Neuronal stem cell (in vitro differentiated cells): ENCODE measurements around the gene PKD1L1.

Experiments
- DNase-seq: peaks from one replicate; pipeline ENCODE4 v3.0.0-alpha.2; 2013; ENCODE audit warnings: low spot score
- H2AFZ ChIP-seq: one replicate; pipeline ENCODE4 v1.6.1; 2013; ENCODE audit warnings: mild to moderate bottlenecking, low read length, inconsistent platforms
- H2AK5ac ChIP-seq: 2 replicates; pipeline ENCODE4 v1.6.1; 2013; ENCODE audit warnings: low read depth, mild to moderate bottlenecking, inconsistent platforms, low read length, moderate library complexity, mixed read lengths
- H2BK120ac ChIP-seq: 2 replicates; pipeline ENCODE4 v1.6.1; 2013; ENCODE audit warnings: low read depth, mild to moderate bottlenecking, inconsistent platforms, low read length, moderate library complexity, mixed read lengths
- H2BK12ac ChIP-seq: one replicate; pipeline ENCODE4 v1.6.1; 2013; ENCODE audit warnings: low read length, inconsistent platforms
- H2BK15ac ChIP-seq: 2 replicates; pipeline ENCODE4 v1.6.1; 2013; ENCODE audit warnings: mild to moderate bottlenecking, low read length, inconsistent platforms, mixed read lengths
- H2BK5ac ChIP-seq: one replicate; pipeline ENCODE4 v1.6.1; 2013; ENCODE audit warnings: inconsistent platforms, mild to moderate bottlenecking, low read length, moderate library complexity
- H3K14ac ChIP-seq: one replicate; pipeline ENCODE4 v1.6.1; 2013; ENCODE audit warnings: low read length, inconsistent platforms
- H3K18ac ChIP-seq: 2 replicates; pipeline ENCODE4 v1.6.1; 2013; ENCODE audit warnings: low read length, inconsistent platforms
- H3K23ac ChIP-seq: 2 replicates; pipeline ENCODE4 v1.6.1; 2013; ENCODE audit warnings: low read depth, mild to moderate bottlenecking, mixed read lengths, low read length, inconsistent platforms; ENCODE audit not compliant: poor library complexity
- H3K27ac ChIP-seq: replicated peaks from 3 replicates; pipeline ENCODE4 v1.5.1; 2013; ENCODE audit warnings: low read length, inconsistent platforms
- H3K27me3 ChIP-seq, 3 experiments: 2 replicates each; pipeline ENCODE4 v1.6.1; 2013; ENCODE audit warnings: low read length in 3 of 3, mild to moderate bottlenecking in 2 of 3, inconsistent platforms in 1 of 3, low read depth in 1 of 3, mixed read lengths in 1 of 3, moderate library complexity in 1 of 3; ENCODE audit not compliant: control insufficient read depth in 3 of 3, insufficient read depth in 3 of 3
- H3K36me3 ChIP-seq, 2 donors: replicated peaks in 1 of 2; 2 replicates each; pipeline ENCODE4 v1.6.1; 2013; ENCODE audit warnings: low read length in 2 of 2; ENCODE audit not compliant: control insufficient read depth in 2 of 2, insufficient read depth in 2 of 2
- H3K4ac ChIP-seq: 2 replicates; pipeline ENCODE4 v1.6.1; 2013; ENCODE audit warnings: inconsistent platforms, mild to moderate bottlenecking, low read length, moderate library complexity
- H3K4me1 ChIP-seq, 2 donors: 1 replicate in 1 of 2; 2 replicates in 1 of 2; pipeline ENCODE4 v1.6.1; 2013; ENCODE audit warnings: low read length in 2 of 2, low read depth in 1 of 2; ENCODE audit not compliant: control insufficient read depth in 2 of 2, insufficient read depth in 1 of 2
- H3K4me2 ChIP-seq: one replicate; pipeline ENCODE4 v1.6.1; 2013; ENCODE audit warnings: mild to moderate bottlenecking, low read length, inconsistent platforms; ENCODE audit not compliant: insufficient read depth, poor library complexity, severe bottlenecking
- H3K4me3 ChIP-seq, 2 donors: 2 replicates each; pipeline ENCODE4 v1.5.1; 2013; ENCODE audit warnings: low read length in 2 of 2, mild to moderate bottlenecking in 2 of 2, inconsistent platforms in 1 of 2, moderate library complexity in 1 of 2
- H3K79me1 ChIP-seq: one replicate; pipeline ENCODE4 v1.6.1; 2013; ENCODE audit warnings: low read depth, mild to moderate bottlenecking, inconsistent platforms, low read length, moderate library complexity
- H3K9ac ChIP-seq: one replicate; pipeline ENCODE4 v1.6.1; 2013; ENCODE audit warnings: mild to moderate bottlenecking, low read depth, low read length, inconsistent platforms; ENCODE audit not compliant: poor library complexity
- H3K9me3 ChIP-seq, 2 donors: replicated peaks in 1 of 2; 2 replicates each; pipeline versions ENCODE3 to v1.6.1; 2013; ENCODE audit warnings: low read length in 2 of 2, mild to moderate bottlenecking in 2 of 2, inconsistent platforms in 1 of 2, low read depth in 1 of 2, mixed read lengths in 1 of 2, moderate library complexity in 1 of 2; ENCODE audit not compliant: control insufficient read depth in 2 of 2, insufficient read depth in 1 of 2
- H4K8ac ChIP-seq: one replicate; pipeline ENCODE4 v1.6.1; 2013; ENCODE audit warnings: low read depth, mild to moderate bottlenecking, inconsistent platforms, low read length, moderate library complexity
- H4K91ac ChIP-seq: one replicate; pipeline ENCODE4 v1.6.1; 2013; ENCODE audit warnings: low read length, low read depth, mild to moderate bottlenecking, inconsistent platforms; ENCODE audit not compliant: poor library complexity
- WGBS, 2 donors: extraction: QIAGEN DNeasy Blood & Tissue Kit; methylation state at CpG; one replicate each; pipeline ENCODE4 v1.1.7; 2013; ENCODE audit warnings: missing lambda C conversion rate in 2 of 2, mixed read lengths in 1 of 2; ENCODE audit not compliant: insufficient read length in 2 of 2, insufficient replicate concordance in 1 of 2; ENCODE audit errors: extremely low coverage in 2 of 2; 5-methylcytosine and 5-hydroxymethylcytosine counted together

The PKD1L1 gene

DNA sequence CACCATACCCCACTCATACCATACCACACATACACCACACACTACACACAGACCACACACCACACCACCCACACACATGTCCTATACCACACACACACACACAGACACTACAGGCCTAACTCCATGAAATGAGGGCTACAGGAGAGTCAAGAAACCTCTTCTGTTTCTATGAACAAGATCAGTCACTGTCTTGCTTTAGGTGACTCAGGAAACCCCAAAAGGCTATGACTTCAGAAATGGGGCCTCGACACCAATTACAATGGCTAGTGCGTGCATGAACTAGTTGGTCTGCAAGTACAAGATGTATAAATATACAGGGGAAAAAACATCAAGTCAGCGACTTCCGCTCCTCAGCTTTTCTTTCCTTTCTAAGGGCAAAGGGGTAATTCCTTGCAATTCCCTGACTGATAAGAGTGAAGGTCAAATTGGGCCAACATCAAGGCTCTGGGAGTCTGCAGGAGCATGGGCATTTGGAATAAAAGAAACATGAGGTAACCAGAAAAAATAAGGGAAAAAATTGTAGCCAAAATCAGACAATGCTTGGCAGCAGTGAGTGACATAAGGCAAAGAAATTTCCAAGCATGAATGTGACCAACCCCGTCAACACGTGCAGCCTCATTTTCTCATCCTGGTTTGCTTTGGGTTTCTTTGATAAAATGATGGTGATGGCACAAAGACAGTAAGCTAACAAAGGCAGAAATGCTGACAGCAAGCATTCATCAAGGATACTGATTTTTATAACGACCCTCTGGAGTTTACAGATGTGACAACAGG, 1.5 kb downstream of the PKD1L1 start:
- Histone ChIP-seq H2BK15ac (no peak overlapping the region), H3K27ac (no peak overlapping the region), H2AFZ (no peak overlapping the region), H3K9ac (no peak overlapping the region), H3K79me1 (no peaks in the 10 kb centered on the region), H4K8ac (no peak overlapping the region), H3K9me3 (no peaks in the 10 kb centered on the region), H3K4me3 (peak overlapping the region in 1 of 2 donors; percentile 64), H2BK5ac (no peak overlapping the region), H3K14ac (peak overlapping the region; percentile 5), H3K4ac (no peak overlapping the region), H3K36me3 (peaks cover 0 to 2% of the 10 kb centered on the region in 2 donors), H2BK120ac (no peak overlapping the region), H3K27me3 (peaks cover 0 to 6% (median 0%) of the 10 kb centered on the region in 3 experiments), H3K18ac (no peak overlapping the region), H3K4me2 (no peak overlapping the region), H3K23ac (no peak overlapping the region), H2BK12ac (no peak overlapping the region), H4K91ac (no peak overlapping the region), H2AK5ac (no peak overlapping the region), H3K4me1 (peaks cover 0 to 2% of the 10 kb centered on the region in 2 donors)
- no peak for DNase-seq
- WGBS, 2 donors, result no CpG with 5 or more reads among the region's 7 CpGs

- Histone ChIP-seq H3K18ac (no peak overlapping the region), H2AK5ac (no peak overlapping the region), H4K8ac (no peak overlapping the region), H3K9ac (no peak overlapping the region), H3K27me3 (peaks cover 0 to 9% (median 0%) of the 10 kb centered on the region in 3 experiments), H3K27ac (no peak overlapping the region), H3K79me1 (no peaks in the 10 kb centered on the region), H3K4me3 (no peak overlapping the region), H3K9me3 (no peaks in the 10 kb centered on the region), H3K4me2 (no peak overlapping the region), H2BK5ac (no peak overlapping the region), H3K4ac (no peak overlapping the region), H2BK120ac (no peak overlapping the region), H3K14ac (no peak overlapping the region), H2BK12ac (no peak overlapping the region), H3K36me3 (peaks cover 0 to 2% of the 10 kb centered on the region in 2 donors), H3K4me1 (peaks cover under 1 to 2% of the 10 kb centered on the region in 2 donors), H3K23ac (no peak overlapping the region), H4K91ac (no peak overlapping the region), H2BK15ac (no peak overlapping the region), H2AFZ (no peak overlapping the region)
- no CpG with 5 or more reads among the region's 8 CpGs for WGBS, 2 donors
- DNase-seq, result peak; percentile 66
Observed at GRCh38 chr7:47945261-47946015, 2.8 kb downstream of the PKD1L1 start.

- peaks cover 5 to 7% of the 10 kb centered on the region in 2 donors for H3K4me1 ChIP-seq
- no peak overlapping the region for H3K4me2 ChIP-seq
- DNase-seq, result no peak
- peak overlapping the region; percentile 26 for H2BK5ac ChIP-seq
- no peak overlapping the region for H3K14ac ChIP-seq
- no peak overlapping the region for H3K4ac ChIP-seq
- H2BK12ac ChIP-seq, result no peak overlapping the region
- no peaks in the 10 kb centered on the region for H3K9me3 ChIP-seq
- no peak overlapping the region for H3K27ac ChIP-seq
- no peak overlapping the region for H3K9ac ChIP-seq
- H2BK120ac ChIP-seq, result no peak overlapping the region
- H3K27me3 ChIP-seq, result peaks cover 0 to 12% (median 0%) of the 10 kb centered on the region in 3 experiments
- H3K4me3 ChIP-seq, result no peak overlapping the region
- peak overlapping the region; percentile 50 for H3K23ac ChIP-seq
- no peak overlapping the region for H2AK5ac ChIP-seq
- no peak overlapping the region for H4K8ac ChIP-seq
- no CpG with 5 or more reads among the region's 12 CpGs for WGBS, 2 donors
- peak overlapping the region; percentile 54 for H2BK15ac ChIP-seq
- H2AFZ ChIP-seq, result no peak overlapping the region
- H3K36me3 ChIP-seq, result peaks cover 0 to 2% of the 10 kb centered on the region in 2 donors
- H4K91ac ChIP-seq, result no peak overlapping the region
- H3K18ac ChIP-seq, result no peak overlapping the region
- no peaks in the 10 kb centered on the region for H3K79me1 ChIP-seq
Observed at GRCh38 chr7:47944536-47945260, 3.6 kb downstream of the PKD1L1 start.
